ENCODE measurements around the gene SP140. TPM values are rescaled to one million over a fixed set of nuclear protein-coding genes. Genes with fewer than 3 reads are reported as not detected.
A peak's percentile ranks its signal among the peaks of the same experiment; 100 is the strongest.

Gene SP140
- total and polyA plus RNA-seq, 2 of the 8 experiments (the other 6 are each of a cell fraction or from before 2014, with no cell fraction given): 0.23 to 1.3 TPM

GRCh38 chr2:230346921-230347533 is 121.5 kb downstream of the SP140 start:
- Histone ChIP-seq H3K4me2 (ENCODE audit: insufficient read depth in 1 of 2, low read depth in 2 of 2, low read length in 2 of 2) (no peak overlapping the region), H3K27ac (ENCODE audit: low read depth, low read length) (no peak overlapping the region), H2BK12ac (ENCODE audit: low read depth, low read length) (no peak overlapping the region), H3K27me3 (replicated peaks in 1 of 4; ENCODE audit: control insufficient read depth in 3 of 4, extremely low read depth in 1 of 4, insufficient read depth in 3 of 4, low read length in 3 of 4) (no peaks in the 10 kb centered on the region), H3K23ac (ENCODE audit: insufficient read length) (no peak overlapping the region), H3K23me2 (ENCODE audit: low read depth, low read length) (no peaks in the 10 kb centered on the region), H3K4me1 (replicated peaks in 1 of 4; ENCODE audit: control insufficient read depth in 3 of 4, insufficient read depth in 4 of 4, low read length in 3 of 4) (no peaks in the 10 kb centered on the region), H2BK5ac (ENCODE audit: low read depth, low read length) (peak overlapping the region; percentile 44; the same call in 1 of the 2 replicates), H3K4ac (replicated peaks; ENCODE audit: insufficient read length, low read depth, low read length) (no peak overlapping the region), H4K20me1 (replicated peaks in 1 of 2; ENCODE audit: control insufficient read depth in 1 of 2, insufficient read depth in 2 of 2, low read length in 2 of 2) (no peaks in the 10 kb centered on the region), H3K79me1 (ENCODE audit: low read depth, low read length) (no peaks in the 10 kb centered on the region), H4K91ac (replicated peaks; ENCODE audit: insufficient read length, low read length) (no peak overlapping the region), H4K5ac (ENCODE audit: insufficient read length, low read depth, low read length) (no peak overlapping the region), H2AK5ac (ENCODE audit: low read depth, low read length) (no peak overlapping the region), H2AFZ (ENCODE audit: low read length) (no peak overlapping the region), H3K9ac (replicated peaks in 1 of 4; ENCODE audit: extremely low read depth in 1 of 4, low read depth in 3 of 4, low read length in 3 of 4) (no peak overlapping the region), H3K79me2 (ENCODE audit: control insufficient read depth in 1 of 2, insufficient read depth in 2 of 2, low read length in 2 of 2) (no peaks in the 10 kb centered on the region), H3K4me3 (ENCODE audit: extremely low read depth in 1 of 4, insufficient read depth in 2 of 4, low read depth in 3 of 4, low read length in 4 of 4) (no peak overlapping the region), H4K8ac (ENCODE audit: extremely low read depth, insufficient read depth, low read length) (no peak overlapping the region), H2BK15ac (ENCODE audit: low read length) (no peak overlapping the region), H3K56ac (replicated peaks; ENCODE audit: insufficient read length, low read depth, low read length) (no peak overlapping the region), H2BK120ac (replicated peaks; ENCODE audit: low read depth, low read length) (no peak overlapping the region), H2BK20ac (ENCODE audit: low read length) (no peak overlapping the region), H3K18ac (ENCODE audit: extremely low read depth, low read length) (no peak overlapping the region), H3K9me3 (ENCODE audit: insufficient read depth in 2 of 2, low read depth in 1 of 2, low read length in 1 of 2) (peaks cover 0 to 2% of the 10 kb centered on the region in 2 experiments; a peak in 1 of 4 replicates), H3K14ac (ENCODE audit: insufficient read length) (no peak overlapping the region), H3K36me3 (ENCODE audit: control insufficient read depth in 2 of 4, insufficient read depth in 4 of 4, low read length in 3 of 4) (no peaks in the 10 kb centered on the region)
- 100% methylated on average over 1 of the region's 1 CpG; no CpG with 5 or more reads in 1 of the 2 experiments for WGBS, 2 experiments (ENCODE audit: extremely low coverage in 1 of 2, insufficient coverage in 1 of 2, insufficient read length in 1 of 2, insufficient replicate concordance in 2 of 2, low coverage in 1 of 2, low lambda C conversion rate in 2 of 2, missing lambda C conversion rate in 1 of 2)
- ChIA-PET CTCF (ENCODE audit: partially characterized antibody) (no interaction called here), POLR2A (ENCODE audit: partially characterized antibody) (no interaction called here)
- FAIRE-seq (no peak), DNase-seq (ENCODE audit: low read depth in 1 of 2, low spot score in 2 of 2) (no peak)
- no peak for TF ChIP-seq ATF3 (IDR thresholded peaks at IDR 0.05; ENCODE audit: insufficient read depth, low read depth, low read length)
- TF ChIP-seq RAD21 (IDR thresholded peaks at IDR 0.05 in 1 of 2, conservative IDR thresholded peaks at IDR 0.05 in 1 of 2; ENCODE audit: low read depth in 2 of 2, low read length in 2 of 2): no peak
- TF ChIP-seq RBBP5 (IDR thresholded peaks at IDR 0.05; ENCODE audit: borderline replicate concordance, low read depth, low read length): no peak
- no peak for TF ChIP-seq PHF8 (conservative IDR thresholded peaks at IDR 0.05; ENCODE audit: low read depth, low read length)
- no peak for TF ChIP-seq GTF2F1 (IDR thresholded peaks at IDR 0.05; ENCODE audit: borderline replicate concordance, low read depth, low read length)
- TF ChIP-seq CEBPB (IDR thresholded peaks at IDR 0.05; ENCODE audit: low read depth, low read length): no peak
- TF ChIP-seq TAF7 (optimal IDR thresholded peaks at IDR 0.05; ENCODE audit: borderline replicate concordance, low read depth, low read length): no peak
- no peak for TF ChIP-seq CHD1 (IDR thresholded peaks at IDR 0.05; ENCODE audit: low read depth, low read length)
- no peak for TF ChIP-seq RNF2 (IDR thresholded peaks at IDR 0.05; ENCODE audit: borderline replicate concordance, low read depth, low read length, missing control alignments, poor library complexity, severe bottlenecking)
- TF ChIP-seq HDAC6 (IDR thresholded peaks at IDR 0.05; ENCODE audit: low read depth, low read length): no peak
- no peak for TF ChIP-seq CREB1 (IDR thresholded peaks at IDR 0.05)
- TF ChIP-seq CTBP2 (IDR thresholded peaks at IDR 0.05; ENCODE audit: borderline replicate concordance, insufficient read depth, insufficient read length, low read length): no peak
- no peak for TF ChIP-seq ASH2L (IDR thresholded peaks at IDR 0.05; ENCODE audit: low read length)
